Stimulated activated naive CD4-positive, alpha-beta T cell (primary cell): Measurements from ENCODE around the gene TUBB8B.
"Not testable (repeated sequence)": the region's sequence is repeated elsewhere in the genome, so short reads cannot be mapped to it uniquely, and the experiment has no call there.

Experiments
- DNase-seq, 6 experiments: peaks; one replicate each; lab custom pipeline; 2025; lab: John Stamatoyannopoulos, UW

TUBB8B gene

DNA sequence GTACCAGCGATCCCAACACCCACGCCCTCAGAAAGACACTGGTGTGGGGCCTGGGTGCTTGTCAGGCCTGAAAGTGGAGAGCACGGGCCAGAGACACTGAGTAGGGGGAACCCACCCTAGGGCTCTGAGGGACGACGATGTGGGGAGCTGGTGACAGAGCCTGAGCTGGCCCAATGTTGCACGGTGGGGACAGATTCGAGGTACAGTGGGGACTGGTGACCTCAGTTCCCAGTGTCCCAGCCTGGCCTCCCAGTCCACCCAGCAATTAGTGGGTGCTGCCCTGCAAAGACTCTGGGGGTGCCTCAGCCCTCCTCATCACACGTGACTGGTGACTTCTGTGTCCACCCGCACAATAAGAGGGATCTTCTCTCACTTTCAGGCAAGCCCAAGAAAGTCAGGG lies 36.6 kb downstream of the TUBB8B start:
- not testable (repeated sequence) for DNase-seq

GRCh38 chr18:11383-12274 lies 37.8 kb downstream of the TUBB8B start:
- not testable (repeated sequence) for DNase-seq

GRCh38 chr18:10624-11184 lies 38.7 kb downstream of the TUBB8B start:
- DNase-seq: not testable (repeated sequence)

DNA sequence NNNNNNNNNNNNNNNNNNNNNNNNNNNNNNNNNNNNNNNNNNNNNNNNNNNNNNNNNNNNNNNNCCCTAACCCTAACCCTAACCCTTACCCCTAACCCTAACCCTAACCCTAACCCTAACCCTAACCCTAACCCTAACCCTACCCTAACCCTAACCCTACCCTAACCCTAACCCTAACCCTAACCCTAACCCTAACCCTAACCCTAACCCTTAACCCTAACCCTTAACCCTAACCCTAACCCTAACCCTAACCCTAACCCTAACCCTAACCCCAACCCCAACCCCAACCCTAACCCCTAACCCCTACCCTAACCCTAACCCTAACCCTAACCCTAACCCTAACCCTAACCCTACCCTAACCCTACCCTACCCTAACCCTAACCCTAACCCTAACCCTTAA lies 39.5 kb downstream of the TUBB8B start:
- not testable (repeated sequence) for DNase-seq
